Activated T-cell treated with anti-CD3 and anti-CD28 coated beads, Interleukin-2, amount 50 U/mL, for 4 hours (primary cell): ENCODE data around the gene BOD1. TPM values are rescaled to one million over a fixed set of nuclear protein-coding genes. Genes with fewer than 3 reads are reported as not detected.
"Not testable (repeated sequence)": the region's sequence is repeated elsewhere in the genome, so short reads cannot be mapped to it uniquely, and the experiment has no call there.

Experiments
- ATAC-seq, 2 donors: fragments of 200-7000 bp; cut with Tn5 transposase; one replicate each; pipeline ENCODE4 v1.10.0; 2021
- DNase-seq: peaks from one replicate; pipeline ENCODE4 v3.0.0-alpha.2; 2020
- H3K27me3 Mint-ChIP-seq: one replicate; pipeline ENCODE4 v1.8.0; 2021; ENCODE audit warnings: low read depth, mixed read lengths
- H3K36me3 Mint-ChIP-seq: one replicate; pipeline ENCODE4 v1.8.0; 2022; ENCODE audit warnings: mixed read lengths; ENCODE audit not compliant: insufficient read depth
- H3K4me1 Mint-ChIP-seq: one replicate; pipeline ENCODE4 v1.8.0; 2021; ENCODE audit warnings: low read depth, mixed read lengths
- H3K4me3 Mint-ChIP-seq: one replicate; pipeline ENCODE4 v1.8.0; 2021; ENCODE audit warnings: mild to moderate bottlenecking, moderate library complexity, mixed read lengths
- H3K9me3 Mint-ChIP-seq: one replicate; pipeline ENCODE4 v1.8.0; 2021; ENCODE audit warnings: mixed read lengths
- total RNA-seq, 3 donors: library from RNA; stranded (reverse); gene quantifications; one replicate each; pipeline ENCODE4 v1.2.1, GENCODE V29; 2021

Gene BOD1
- total RNA-seq, 3 donors from 2014 or later, result 24.8 to 29.5 (median 26.8) TPM

GRCh38 chr5:173614591-173614990, 1.9 kb downstream of the BOD1 start:
- no peaks in the 10 kb centered on the region for H3K9me3 Mint-ChIP-seq
- H3K36me3 Mint-ChIP-seq, result peaks cover 16% of the 10 kb centered on the region
- DNase-seq (no peak), ATAC-seq (no peak)
- H3K4me1 Mint-ChIP-seq, result peaks cover 45% of the 10 kb centered on the region
- peak overlapping the region; percentile 95 for H3K4me3 Mint-ChIP-seq
- no peaks in the 10 kb centered on the region for H3K27me3 Mint-ChIP-seq

GRCh38 chr5:173613433-173614159, 2.9 kb downstream of the BOD1 start:
- H3K27me3 Mint-ChIP-seq, result no peaks in the 10 kb centered on the region
- peak overlapping the region; percentile 35 for H3K4me3 Mint-ChIP-seq
- peaks cover 43% of the 10 kb centered on the region for H3K4me1 Mint-ChIP-seq
- ATAC-seq (no peak), DNase-seq (no peak)
- H3K36me3 Mint-ChIP-seq, result peaks cover 23% of the 10 kb centered on the region
- no peaks in the 10 kb centered on the region for H3K9me3 Mint-ChIP-seq

- H3K36me3 Mint-ChIP-seq, result peaks cover 29% of the 10 kb centered on the region
- no peaks in the 10 kb centered on the region for H3K27me3 Mint-ChIP-seq
- ATAC-seq, result no peak
- no peak overlapping the region for H3K4me3 Mint-ChIP-seq
- peaks cover 43% of the 10 kb centered on the region for H3K4me1 Mint-ChIP-seq
- no peaks in the 10 kb centered on the region for H3K9me3 Mint-ChIP-seq
- no peak for DNase-seq
Observed at GRCh38 chr5:173612948-173613347, 3.5 kb downstream of the BOD1 start.

- Mint-ChIP-seq H3K4me1 (peaks cover 38% of the 10 kb centered on the region), H3K4me3 (no peak overlapping the region), H3K27me3 (no peaks in the 10 kb centered on the region), H3K9me3 (no peaks in the 10 kb centered on the region), H3K36me3 (peaks cover 37% of the 10 kb centered on the region)
- ATAC-seq (no peak), DNase-seq (no peak)
Observed at GRCh38 chr5:173611706-173612105, 4.7 kb downstream of the BOD1 start.

GRCh38 chr5:173604141-173604540, 12.3 kb downstream of the BOD1 start:
- H3K36me3 Mint-ChIP-seq, result peaks cover 39% of the 10 kb centered on the region
- no peaks in the 10 kb centered on the region for H3K9me3 Mint-ChIP-seq
- H3K27me3 Mint-ChIP-seq, result no peaks in the 10 kb centered on the region
- ATAC-seq, result no peak
- H3K4me3 Mint-ChIP-seq, result no peak overlapping the region
- no peak for DNase-seq
- H3K4me1 Mint-ChIP-seq, result peaks cover 2% of the 10 kb centered on the region

- H3K36me3 Mint-ChIP-seq, result peaks cover 28% of the 10 kb centered on the region
- H3K4me3 Mint-ChIP-seq, result no peak overlapping the region
- ATAC-seq (no peak), DNase-seq (no peak)
- H3K27me3 Mint-ChIP-seq, result no peaks in the 10 kb centered on the region
- no peaks in the 10 kb centered on the region for H3K9me3 Mint-ChIP-seq
- peaks cover 2% of the 10 kb centered on the region for H3K4me1 Mint-ChIP-seq
Observed at GRCh38 chr5:173602423-173602822, 14.0 kb downstream of the BOD1 start.

GRCh38 chr5:173598686-173599085, 17.8 kb downstream of the BOD1 start:
- Mint-ChIP-seq H3K4me3 (no peak overlapping the region), H3K27me3 (no peaks in the 10 kb centered on the region), H3K9me3 (peaks cover 12% of the 10 kb centered on the region), H3K4me1 (peaks cover 2% of the 10 kb centered on the region), H3K36me3 (peaks cover 29% of the 10 kb centered on the region)
- ATAC-seq, result no peak
- no peak for DNase-seq

GRCh38 chr5:173597304-173597703, 19.1 kb downstream of the BOD1 start:
- H3K9me3 Mint-ChIP-seq, result peaks cover 24% of the 10 kb centered on the region
- DNase-seq, result no peak
- H3K36me3 Mint-ChIP-seq, result peaks cover 34% of the 10 kb centered on the region
- H3K4me3 Mint-ChIP-seq, result no peak overlapping the region
- peaks cover 2% of the 10 kb centered on the region for H3K4me1 Mint-ChIP-seq
- ATAC-seq, result no peak
- H3K27me3 Mint-ChIP-seq, result no peaks in the 10 kb centered on the region

- H3K9me3 Mint-ChIP-seq, result peaks cover 34% of the 10 kb centered on the region
Observed at GRCh38 chr5:173595841-173596240, 20.6 kb downstream of the BOD1 start.

GRCh38 chr5:173594061-173594460, 22.4 kb downstream of the BOD1 start:
- H3K9me3 Mint-ChIP-seq, result peaks cover 46% of the 10 kb centered on the region
- no peaks in the 10 kb centered on the region for H3K27me3 Mint-ChIP-seq
- ATAC-seq (no peak), DNase-seq (no peak)
- H3K36me3 Mint-ChIP-seq, result peaks cover 31% of the 10 kb centered on the region
- H3K4me1 Mint-ChIP-seq, result no peaks in the 10 kb centered on the region
- H3K4me3 Mint-ChIP-seq, result no peak overlapping the region

More at GRCh38 chr5:173595841-173596240, 20.6 kb downstream of the BOD1 start:
- peaks cover under 1% of the 10 kb centered on the region for H3K4me1 Mint-ChIP-seq
- DNase-seq (no peak), ATAC-seq (no peak)
- no peaks in the 10 kb centered on the region for H3K27me3 Mint-ChIP-seq
- peaks cover 35% of the 10 kb centered on the region for H3K36me3 Mint-ChIP-seq
- no peak overlapping the region for H3K4me3 Mint-ChIP-seq

GRCh38 chr5:173592050-173592669, 24.3 kb downstream of the BOD1 start:
- H3K4me1 Mint-ChIP-seq, result no peaks in the 10 kb centered on the region
- no peaks in the 10 kb centered on the region for H3K27me3 Mint-ChIP-seq
- no peak for DNase-seq
- H3K4me3 Mint-ChIP-seq, result no peak overlapping the region
- H3K36me3 Mint-ChIP-seq, result peaks cover 33% of the 10 kb centered on the region
- ATAC-seq, result no peak
- peaks cover 62% of the 10 kb centered on the region for H3K9me3 Mint-ChIP-seq

GRCh38 chr5:173591056-173591514, 25.4 kb downstream of the BOD1 start:
- peaks cover 29% of the 10 kb centered on the region for H3K36me3 Mint-ChIP-seq
- no peak for DNase-seq
- no peaks in the 10 kb centered on the region for H3K4me1 Mint-ChIP-seq
- no peak for ATAC-seq
- H3K27me3 Mint-ChIP-seq, result no peaks in the 10 kb centered on the region
- H3K4me3 Mint-ChIP-seq, result no peak overlapping the region
- peaks cover 62% of the 10 kb centered on the region for H3K9me3 Mint-ChIP-seq

- Mint-ChIP-seq H3K27me3 (no peaks in the 10 kb centered on the region), H3K36me3 (peaks cover 25% of the 10 kb centered on the region), H3K4me1 (no peaks in the 10 kb centered on the region), H3K4me3 (no peak overlapping the region), H3K9me3 (peaks cover 62% of the 10 kb centered on the region)
- ATAC-seq, result no peak
- DNase-seq, result no peak
Observed at GRCh38 chr5:173590436-173591055, 25.9 kb downstream of the BOD1 start.

- H3K4me3 Mint-ChIP-seq, H3K36me3 Mint-ChIP-seq, H3K27me3 Mint-ChIP-seq, H3K4me1 Mint-ChIP-seq, DNase-seq, ATAC-seq: not testable (repeated sequence)
- H3K9me3 Mint-ChIP-seq, result peaks cover 34% of the 10 kb centered on the region
Observed at GRCh38 chr5:173586133-173586532, 30.3 kb downstream of the BOD1 start.

- no peak overlapping the region for H3K4me3 Mint-ChIP-seq
- DNase-seq (no peak), ATAC-seq (no peak)
- no peaks in the 10 kb centered on the region for H3K27me3 Mint-ChIP-seq
- peaks cover 3% of the 10 kb centered on the region for H3K36me3 Mint-ChIP-seq
- peaks cover 26% of the 10 kb centered on the region for H3K9me3 Mint-ChIP-seq
- no peaks in the 10 kb centered on the region for H3K4me1 Mint-ChIP-seq
Observed at GRCh38 chr5:173583346-173583745, 33.1 kb downstream of the BOD1 start.
